Measurements from ENCODE around the gene PSTPIP2. TPM values are rescaled to one million over a fixed set of nuclear protein-coding genes. Genes with fewer than 3 reads are reported as not detected.
"Not testable (repeated sequence)": the region's sequence is repeated elsewhere in the genome, so short reads cannot be mapped to it uniquely, and the experiment has no call there.

Gene PSTPIP2
- total RNA-seq, 4 donors from 2014 or later: 6.5 to 10.7 (median 8.7) TPM

DNA sequence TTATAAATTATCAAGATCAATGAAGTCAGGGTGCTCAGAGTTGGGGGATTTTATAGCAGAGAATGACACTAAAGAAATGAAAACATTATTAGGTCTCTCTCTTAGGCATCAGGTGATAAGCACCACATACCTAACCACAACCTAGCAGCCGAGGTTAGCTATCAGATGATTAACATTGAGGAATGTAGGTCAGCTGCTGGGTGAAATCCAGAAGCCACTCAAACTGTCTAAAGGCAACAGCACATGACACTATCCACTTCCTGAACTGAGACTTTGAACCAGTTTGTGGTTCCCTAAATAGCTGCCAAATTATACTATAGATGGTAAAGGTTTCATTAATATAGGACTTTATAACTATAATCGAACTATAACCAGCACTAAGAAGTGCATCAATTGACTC is 109.6 kb downstream of the PSTPIP2 start:
- Histone ChIP-seq H3K27me3 (no peaks in the 10 kb centered on the region), H3K9me3 (no peaks in the 10 kb centered on the region), H3K4me3 (no peak overlapping the region), H3K27ac (no peak overlapping the region), H3K4me1 (peaks cover 0 to 33% (median 4%) of the 10 kb centered on the region in 3 donors), H3K36me3 (peaks cover 0 to 15% of the 10 kb centered on the region in 2 donors)
- WGBS, 2 donors (ENCODE audit: low coverage in 1 of 2): 55 to 69% methylated on average over 2 of the region's 2 CpGs
- ATAC-seq: no peak
- no peak for TF ChIP-seq POLR2A (IDR thresholded peaks at IDR 0.05)
- TF ChIP-seq EP300 (IDR thresholded peaks at IDR 0.05): no peak
- TF ChIP-seq POLR2AphosphoS5 (IDR thresholded peaks at IDR 0.05): no peak
- no peak for TF ChIP-seq CTCF (IDR thresholded peaks at IDR 0.05)

DNA sequence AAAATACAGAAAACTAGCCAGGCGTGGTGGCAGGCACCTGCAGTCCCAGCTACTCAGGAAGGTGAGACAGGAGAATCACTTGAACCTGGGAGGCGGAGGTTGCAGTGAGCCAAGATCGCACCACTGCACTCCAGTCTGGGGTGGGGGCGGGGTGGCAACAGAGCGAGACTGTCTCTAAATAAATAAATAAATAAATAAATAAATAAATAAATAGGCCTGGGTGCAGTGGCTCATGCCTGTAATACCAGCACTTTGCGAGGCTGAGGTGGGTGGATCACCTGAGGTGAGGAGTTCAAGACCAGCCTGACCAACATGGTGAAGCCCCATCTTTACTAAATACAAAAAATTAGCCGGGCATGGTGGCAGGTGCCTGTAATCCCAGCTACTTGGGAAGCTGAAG is 112.6 kb downstream of the PSTPIP2 start:
- not testable (repeated sequence) for H3K27me3 ChIP-seq, ATAC-seq, H3K4me3 ChIP-seq, H3K9me3 ChIP-seq, H3K27ac ChIP-seq
- Histone ChIP-seq H3K4me1 (peaks cover 0 to 10% (median 0%) of the 10 kb centered on the region in 3 donors), H3K36me3 (peaks cover 0 to 21% of the 10 kb centered on the region in 2 donors)
- 85 to 100% methylated on average over 1 to 2 of the region's 7 CpGs for WGBS, 2 donors (ENCODE audit: low coverage in 1 of 2)

- Histone ChIP-seq H3K9me3 (no peaks in the 10 kb centered on the region), H3K36me3 (peaks cover 0 to 29% of the 10 kb centered on the region in 2 donors), H3K4me1 (peaks cover 0 to 10% (median 0%) of the 10 kb centered on the region in 3 donors), H3K27me3 (no peaks in the 10 kb centered on the region), H3K4me3 (no peak overlapping the region), H3K27ac (no peak overlapping the region)
- ATAC-seq: no peak
- TF ChIP-seq EP300 (IDR thresholded peaks at IDR 0.05): no peak
These were observed 113.3 kb downstream of the PSTPIP2 start for GRCh38 chr18:45958730-45959129.

DNA sequence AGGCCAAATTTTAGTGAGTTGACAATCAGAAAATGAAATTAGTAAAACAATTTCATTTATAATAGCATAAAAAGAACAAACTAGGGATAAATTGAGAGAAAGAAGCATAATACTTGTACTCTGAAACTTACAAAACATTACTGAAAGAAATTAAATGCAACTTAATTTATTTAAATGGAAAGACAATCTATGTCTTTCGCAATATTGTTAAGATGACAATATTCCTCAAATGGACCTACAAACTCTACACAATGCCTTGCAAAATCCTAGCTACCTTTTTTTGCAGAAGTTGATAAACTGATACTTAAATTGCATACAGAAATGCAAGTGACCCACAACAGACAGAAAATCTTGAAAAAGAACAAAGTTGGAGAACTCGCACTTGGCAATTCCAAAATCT is 114.0 kb downstream of the PSTPIP2 start:
- peaks cover 0 to 32% of the 10 kb centered on the region in 2 donors for H3K36me3 ChIP-seq
- H3K9me3 ChIP-seq: no peaks in the 10 kb centered on the region
- no peak overlapping the region for H3K4me3 ChIP-seq
- TF ChIP-seq CTCF (IDR thresholded peaks at IDR 0.05) (no peak), POLR2AphosphoS5 (IDR thresholded peaks at IDR 0.05) (no peak), POLR2A (IDR thresholded peaks at IDR 0.05) (no peak), EP300 (IDR thresholded peaks at IDR 0.05) (no peak)
- H3K27ac ChIP-seq: no peak overlapping the region
- peaks cover 0 to 10% (median 0%) of the 10 kb centered on the region in 3 donors for H3K4me1 ChIP-seq
- no peaks in the 10 kb centered on the region for H3K27me3 ChIP-seq
- 100% methylated on average over 1 to 2 of the region's 2 CpGs for WGBS, 2 donors (ENCODE audit: low coverage in 1 of 2)
- ATAC-seq: no peak

DNA sequence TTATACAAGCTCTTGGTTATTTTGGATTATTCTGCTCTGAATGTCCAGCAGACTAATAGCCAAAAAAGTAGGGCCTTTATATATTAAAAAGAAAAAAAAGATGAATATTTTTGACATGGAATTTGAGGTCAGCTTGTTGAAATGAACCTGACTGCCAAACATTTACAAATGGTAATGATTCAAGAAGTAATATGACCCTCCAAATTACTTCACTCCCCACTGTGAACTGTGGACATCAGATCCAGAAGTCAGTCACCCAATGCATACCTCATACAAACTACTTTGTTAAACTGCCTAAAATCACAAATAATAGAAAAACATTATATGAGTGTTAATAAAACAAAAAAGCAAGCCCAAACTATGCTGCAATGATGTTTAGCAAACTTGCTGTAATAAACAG is 115.0 kb downstream of the PSTPIP2 start:
- no peak for ATAC-seq
- Histone ChIP-seq H3K27ac (no peak overlapping the region), H3K27me3 (no peaks in the 10 kb centered on the region), H3K4me3 (no peak overlapping the region), H3K9me3 (no peaks in the 10 kb centered on the region), H3K4me1 (peaks cover 0 to 10% (median 0%) of the 10 kb centered on the region in 3 donors), H3K36me3 (peaks cover 3 to 41% of the 10 kb centered on the region in 2 donors)
- TF ChIP-seq EP300 (IDR thresholded peaks at IDR 0.05) (no peak), POLR2AphosphoS5 (IDR thresholded peaks at IDR 0.05) (no peak), POLR2A (IDR thresholded peaks at IDR 0.05) (no peak), CTCF (IDR thresholded peaks at IDR 0.05) (no peak)

DNA sequence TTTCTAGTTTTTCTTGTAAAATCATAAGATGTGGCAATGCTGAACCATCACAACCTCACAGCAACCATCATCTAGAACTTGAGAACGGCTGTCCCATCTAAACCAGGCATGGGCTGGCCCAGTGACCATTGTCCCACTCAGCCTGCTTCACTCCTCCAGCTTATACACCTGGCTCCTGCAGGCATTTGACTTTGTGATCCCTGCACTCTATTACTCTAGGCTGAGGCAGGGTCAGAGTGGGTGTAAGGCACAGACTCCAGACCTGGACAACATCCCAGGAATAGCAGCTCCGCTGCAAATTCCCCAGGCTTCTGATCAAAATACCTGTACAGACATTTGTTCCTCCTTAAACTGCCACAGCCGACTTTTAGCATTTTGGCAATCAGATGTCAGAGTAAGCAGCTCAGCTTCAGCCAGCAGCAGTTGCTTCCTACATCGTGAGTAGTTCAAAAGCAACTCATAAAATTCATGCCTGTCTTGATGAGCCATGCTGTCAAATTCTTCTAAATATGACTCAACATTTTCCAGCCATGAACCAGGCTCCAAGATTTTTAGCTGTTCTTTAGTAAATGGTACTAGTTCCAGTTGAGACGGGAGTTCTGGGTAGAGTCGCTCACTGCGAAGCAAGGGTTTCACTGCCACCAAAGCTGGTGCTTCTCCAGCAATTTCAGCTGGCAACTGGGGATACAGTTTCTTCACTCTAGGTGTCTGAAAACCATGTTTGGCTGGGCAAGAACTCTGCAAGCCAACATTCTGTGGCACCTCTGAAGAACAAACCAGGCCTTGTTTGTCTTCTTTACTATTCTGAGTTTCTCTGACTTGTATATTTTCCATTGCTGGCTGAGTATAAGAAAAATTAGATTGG is 117.8 kb downstream of the PSTPIP2 start:
- Histone ChIP-seq H3K36me3 (peaks cover 6 to 62% of the 10 kb centered on the region in 2 donors), H3K9me3 (no peaks in the 10 kb centered on the region), H3K4me1 (peaks cover 0 to 9% (median 0%) of the 10 kb centered on the region in 3 donors), H3K4me3 (no peak overlapping the region), H3K27ac (no peak overlapping the region), H3K27me3 (no peaks in the 10 kb centered on the region)
- 70 to 72% methylated on average over 4 to 5 of the region's 7 CpGs for WGBS, 2 donors (ENCODE audit: low coverage in 1 of 2)
- no peak for TF ChIP-seq CTCF (IDR thresholded peaks at IDR 0.05)
- TF ChIP-seq EP300 (IDR thresholded peaks at IDR 0.05): no peak
- TF ChIP-seq POLR2AphosphoS5 (IDR thresholded peaks at IDR 0.05): no peak
- no peak for TF ChIP-seq POLR2A (IDR thresholded peaks at IDR 0.05)
- no peak for ATAC-seq

Measured in gastroesophageal sphincter (tissue), 4 donors.